ENCODE measurements around the gene RIN2.

RIN2 gene

GRCh38 chr20:19785173-19785982 is 27.3 kb downstream of the RIN2 start:
- Histone ChIP-seq H3K27ac (peak overlapping the region; percentile 68), H3K27me3 (replicated peaks) (no peaks in the 10 kb centered on the region), H3K4me3 (ENCODE audit: low read depth, low read length) (no peak overlapping the region), H3K36me3 (replicated peaks) (no peaks in the 10 kb centered on the region)
- no peak for DNase-seq
- in situ Hi-C loops (cut with HindIII; ENCODE audit: low pct_ligation_motif_present, low sequenced_read_pairs) = no loop called here
- no peak for TF ChIP-seq CTCF (IDR thresholded peaks at IDR 0.05; ENCODE audit: low read depth, low read length, missing control alignments)

GRCh38 chr20:19785983-19786285 is 27.9 kb downstream of the RIN2 start:
- in situ Hi-C loops (cut with HindIII; ENCODE audit: low pct_ligation_motif_present, low sequenced_read_pairs) = no loop called here
- Histone ChIP-seq H3K36me3 (replicated peaks) (no peaks in the 10 kb centered on the region), H3K4me3 (ENCODE audit: low read depth, low read length) (no peak overlapping the region), H3K27me3 (replicated peaks) (no peaks in the 10 kb centered on the region), H3K27ac (peak overlapping the region; percentile 68)
- TF ChIP-seq CTCF (IDR thresholded peaks at IDR 0.05; ENCODE audit: low read depth, low read length, missing control alignments) = no peak
- peak; percentile 19 for DNase-seq

- no peaks in the 10 kb centered on the region for H3K36me3 ChIP-seq (replicated peaks)
- no peak for TF ChIP-seq CTCF (IDR thresholded peaks at IDR 0.05; ENCODE audit: low read depth, low read length, missing control alignments)
- in situ Hi-C loops (cut with HindIII; ENCODE audit: low pct_ligation_motif_present, low sequenced_read_pairs) = no loop called here
- peak overlapping the region; percentile 68 for H3K27ac ChIP-seq
- H3K27me3 ChIP-seq (replicated peaks) = no peaks in the 10 kb centered on the region
- H3K4me3 ChIP-seq (ENCODE audit: low read depth, low read length) = no peak overlapping the region
- DNase-seq = peak; percentile 83
These were observed 28.3 kb downstream of the RIN2 start for GRCh38 chr20:19786311-19786710.

- in situ Hi-C loops (cut with HindIII; ENCODE audit: low pct_ligation_motif_present, low sequenced_read_pairs) = no loop called here
- no peak overlapping the region for H3K4me3 ChIP-seq (ENCODE audit: low read depth, low read length)
- H3K36me3 ChIP-seq (replicated peaks) = no peaks in the 10 kb centered on the region
- no peak for TF ChIP-seq CTCF (IDR thresholded peaks at IDR 0.05; ENCODE audit: low read depth, low read length, missing control alignments)
- DNase-seq = no peak
- H3K27me3 ChIP-seq (replicated peaks) = no peaks in the 10 kb centered on the region
- no peak overlapping the region for H3K27ac ChIP-seq
These were observed 29.3 kb downstream of the RIN2 start for GRCh38 chr20:19787366-19787765.

- in situ Hi-C loops (cut with HindIII; ENCODE audit: low pct_ligation_motif_present, low sequenced_read_pairs) = no loop called here
- Histone ChIP-seq H3K27me3 (replicated peaks) (no peaks in the 10 kb centered on the region), H3K27ac (no peak overlapping the region), H3K36me3 (replicated peaks) (no peaks in the 10 kb centered on the region), H3K4me3 (ENCODE audit: low read depth, low read length) (no peak overlapping the region)
- no peak for TF ChIP-seq CTCF (IDR thresholded peaks at IDR 0.05; ENCODE audit: low read depth, low read length, missing control alignments)
- no peak for DNase-seq
These were observed 31.0 kb downstream of the RIN2 start for GRCh38 chr20:19789009-19789408.

GRCh38 chr20:19789446-19789845 is 31.4 kb downstream of the RIN2 start:
- Histone ChIP-seq H3K36me3 (replicated peaks) (no peaks in the 10 kb centered on the region), H3K4me3 (ENCODE audit: low read depth, low read length) (no peak overlapping the region), H3K27ac (no peak overlapping the region), H3K27me3 (replicated peaks) (no peaks in the 10 kb centered on the region)
- in situ Hi-C loops (cut with HindIII; ENCODE audit: low pct_ligation_motif_present, low sequenced_read_pairs) = no loop called here
- no peak for DNase-seq
- peak; percentile 11 for TF ChIP-seq CTCF (IDR thresholded peaks at IDR 0.05; ENCODE audit: low read depth, low read length, missing control alignments)
